Fibroblast of lung (primary cell): Measurements from ENCODE around the gene KCNH4. TPM values are rescaled to one million over a fixed set of nuclear protein-coding genes. Genes with fewer than 3 reads are reported as not detected.

Source experiments
- DNase-seq, 2 donors: peaks; one replicate each; pipeline versions ENCODE4 v3.0.0 to v3.0.0-alpha.2; 2010; ENCODE audit warnings: low read depth in 2 of 2
- H2AFZ ChIP-seq: 2 replicates; pipeline ENCODE4 v1.5.1; 2012; ENCODE audit warnings: low read length, control low read depth, inconsistent platforms
- H3K27ac ChIP-seq: 2 replicates; pipeline ENCODE4 v1.5.1; 2011; ENCODE audit warnings: low read length, control low read depth; ENCODE audit not compliant: insufficient read depth
- H3K27me3 ChIP-seq: 2 replicates; pipeline ENCODE4 v1.5.1; 2011; ENCODE audit warnings: mild to moderate bottlenecking, low read length; ENCODE audit not compliant: control insufficient read depth, insufficient read depth
- H3K36me3 ChIP-seq: 2 replicates; pipeline ENCODE4 v1.5.1; 2011; ENCODE audit warnings: low read length; ENCODE audit not compliant: control insufficient read depth, insufficient read depth
- H3K4me1 ChIP-seq: 2 replicates; pipeline ENCODE4 v1.5.1; 2011; ENCODE audit warnings: low read length; ENCODE audit not compliant: control insufficient read depth, insufficient read depth; ENCODE audit errors: extremely low read depth
- H3K4me2 ChIP-seq: 2 replicates; pipeline ENCODE4 v1.5.1; 2011; ENCODE audit warnings: low read length, control low read depth; ENCODE audit not compliant: insufficient read depth; ENCODE audit errors: extremely low read depth
- H3K4me3 ChIP-seq, 4 experiments: fragments of 200-600 bp in 1 of 4; sonication (generic) in 1 of 4; replicated peaks in 1 of 4; 2 replicates each; pipeline ENCODE4 v1.5.1; 2011 to 2016; ENCODE audit warnings: low read length in 4 of 4, low read depth in 3 of 4, mild to moderate bottlenecking in 3 of 4, control low read depth in 2 of 4, inconsistent platforms in 1 of 4, mixed read lengths in 1 of 4; ENCODE audit not compliant: insufficient read depth in 1 of 4; ENCODE audit errors: control extremely low read depth in 1 of 4
- H3K79me2 ChIP-seq: 2 replicates; pipeline ENCODE4 v1.5.1; 2012; ENCODE audit warnings: mild to moderate bottlenecking, low read length, inconsistent platforms; ENCODE audit not compliant: control insufficient read depth, insufficient read depth
- H3K9ac ChIP-seq: 2 replicates; pipeline ENCODE4 v1.5.1; 2011; ENCODE audit warnings: mild to moderate bottlenecking, low read length, control low read depth; ENCODE audit not compliant: insufficient read depth
- H3K9me3 ChIP-seq: 2 replicates; pipeline ENCODE4 v1.5.1; 2012; ENCODE audit warnings: low read depth, low read length; ENCODE audit not compliant: control insufficient read depth, insufficient read depth
- H4K20me1 ChIP-seq: 2 replicates; pipeline ENCODE4 v1.5.1; 2011; ENCODE audit warnings: low read length; ENCODE audit not compliant: control insufficient read depth, insufficient read depth; ENCODE audit errors: extremely low read depth
- EZH2 ChIP-seq: IDR thresholded peaks from 2 replicates; pipeline ENCODE4 v1.5.1; 2012; ENCODE audit warnings: low read length, control low read depth, mild to moderate bottlenecking; ENCODE audit errors: missing control alignments
- polyA plus RNA-seq, 2 donors: library from polyadenylated mRNA; depleted of rRNA in 1 of 2; stranded (reverse) in 1 of 2; unstranded in 1 of 2; fragments of >200 nt; gene quantifications; 2 replicates each; pipeline ENCODE4 v1.2.1, GENCODE V29; 2011 to 2012; ENCODE audit warnings: missing spikeins in 1 of 2
- total RNA-seq: library from RNA; depleted of rRNA; stranded (reverse); fragments of >200 nt; gene quantifications from 2 replicates; pipeline ENCODE4 v1.2.1, GENCODE V29; 2014
- TF ChIP-seq, protein P1 (sequence below), 2 donors: IDR thresholded peaks in 1 of 2; conservative IDR thresholded peaks in 1 of 2; 1 replicate in 1 of 2; 2 replicates in 1 of 2; pipeline ENCODE4 v1.5.1; 2011 to 2012; ENCODE audit warnings: low read length in 2 of 2, control low read depth in 1 of 2, inconsistent platforms in 1 of 2, low read depth in 1 of 2, mild to moderate bottlenecking in 1 of 2

The KCNH4 gene
- total and polyA plus RNA-seq, 2 donors (not counting 1 experiment from before 2014, with no cell fraction given) = 0.03 TPM; not detected in 1

DNA sequence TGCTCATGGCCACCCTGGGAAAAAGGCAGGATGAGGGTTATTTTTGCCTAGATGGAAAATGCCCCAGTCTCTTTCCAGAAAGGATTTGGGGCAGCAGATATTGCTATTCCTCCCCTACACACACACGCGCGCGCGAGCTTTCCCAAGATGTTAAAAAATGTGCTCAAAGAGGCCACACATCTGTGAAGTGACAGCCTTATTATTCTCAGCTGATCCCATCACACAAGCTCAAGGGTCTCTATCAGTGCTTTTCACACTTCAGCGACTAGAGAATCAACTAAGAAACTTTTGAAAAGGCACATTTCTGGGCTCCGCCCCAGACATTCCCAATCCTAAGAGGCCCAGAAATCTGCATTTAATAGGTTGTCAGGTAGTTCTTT is 20.4 kb downstream of the KCNH4 start:
- Histone ChIP-seq H2AFZ (no peak overlapping the region), H3K36me3 (no peaks in the 10 kb centered on the region), H3K27ac (no peak overlapping the region), H4K20me1 (no peaks in the 10 kb centered on the region), H3K4me2 (no peak overlapping the region), H3K9ac (no peak overlapping the region), H3K79me2 (no peaks in the 10 kb centered on the region), H3K9me3 (no peaks in the 10 kb centered on the region), H3K27me3 (no peaks in the 10 kb centered on the region), H3K4me3 (no peak overlapping the region), H3K4me1 (no peaks in the 10 kb centered on the region)
- TF ChIP-seq, protein P1, sequence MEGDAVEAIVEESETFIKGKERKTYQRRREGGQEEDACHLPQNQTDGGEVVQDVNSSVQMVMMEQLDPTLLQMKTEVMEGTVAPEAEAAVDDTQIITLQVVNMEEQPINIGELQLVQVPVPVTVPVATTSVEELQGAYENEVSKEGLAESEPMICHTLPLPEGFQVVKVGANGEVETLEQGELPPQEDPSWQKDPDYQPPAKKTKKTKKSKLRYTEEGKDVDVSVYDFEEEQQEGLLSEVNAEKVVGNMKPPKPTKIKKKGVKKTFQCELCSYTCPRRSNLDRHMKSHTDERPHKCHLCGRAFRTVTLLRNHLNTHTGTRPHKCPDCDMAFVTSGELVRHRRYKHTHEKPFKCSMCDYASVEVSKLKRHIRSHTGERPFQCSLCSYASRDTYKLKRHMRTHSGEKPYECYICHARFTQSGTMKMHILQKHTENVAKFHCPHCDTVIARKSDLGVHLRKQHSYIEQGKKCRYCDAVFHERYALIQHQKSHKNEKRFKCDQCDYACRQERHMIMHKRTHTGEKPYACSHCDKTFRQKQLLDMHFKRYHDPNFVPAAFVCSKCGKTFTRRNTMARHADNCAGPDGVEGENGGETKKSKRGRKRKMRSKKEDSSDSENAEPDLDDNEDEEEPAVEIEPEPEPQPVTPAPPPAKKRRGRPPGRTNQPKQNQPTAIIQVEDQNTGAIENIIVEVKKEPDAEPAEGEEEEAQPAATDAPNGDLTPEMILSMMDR (conservative IDR thresholded peaks at IDR 0.05 in 1 of 2, IDR thresholded peaks at IDR 0.05 in 1 of 2; ENCODE audit: low read depth in 1 of 2, low read length in 2 of 2) = no peak
- no peak for TF ChIP-seq EZH2
- no peak for DNase-seq

DNA sequence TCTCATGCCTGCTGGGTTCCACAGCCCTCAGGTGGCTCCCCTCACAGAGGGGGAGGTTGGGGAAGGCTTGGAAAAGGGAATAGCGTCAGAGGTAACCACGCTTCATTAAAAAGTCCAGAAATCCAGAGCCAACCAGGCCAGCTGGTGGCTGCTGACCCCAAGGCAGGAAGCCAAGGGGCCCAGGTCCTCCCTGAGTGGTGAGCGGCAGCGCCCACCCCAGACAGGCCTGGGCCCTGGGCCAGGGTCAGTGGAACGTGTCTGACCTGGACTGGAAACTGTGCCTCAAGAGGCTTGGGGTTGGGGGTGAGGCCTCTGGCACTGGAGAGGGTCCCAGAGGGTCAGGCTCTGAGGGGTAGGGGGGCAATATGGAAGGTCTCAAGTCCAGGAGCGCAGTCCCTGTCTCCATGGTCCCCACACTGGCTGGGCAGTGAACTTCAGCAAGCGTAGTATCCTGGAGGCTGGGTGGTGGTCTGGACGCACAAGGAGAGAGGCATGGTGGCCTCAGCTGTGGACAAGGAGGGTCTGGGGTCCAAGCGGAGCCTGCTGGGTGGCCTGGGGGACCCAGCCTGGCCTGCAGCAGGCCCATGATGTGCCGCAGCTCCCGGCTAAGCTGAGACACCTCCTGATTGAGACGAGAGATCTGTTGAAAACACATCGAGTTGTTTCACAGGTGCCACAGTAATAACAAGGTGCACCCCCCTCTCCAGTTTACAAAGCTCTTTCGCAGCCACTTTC is 21.0 kb downstream of the KCNH4 start:
- no peaks in the 10 kb centered on the region for H3K79me2 ChIP-seq
- TF ChIP-seq EZH2 = no peak
- TF ChIP-seq, protein P1 (conservative IDR thresholded peaks at IDR 0.05 in 1 of 2, IDR thresholded peaks at IDR 0.05 in 1 of 2; ENCODE audit: low read depth in 1 of 2, low read length in 2 of 2) = no peak
- H3K9me3 ChIP-seq = no peaks in the 10 kb centered on the region
- H3K27ac ChIP-seq = no peak overlapping the region
- no peaks in the 10 kb centered on the region for H3K4me1 ChIP-seq
- H3K9ac ChIP-seq = no peak overlapping the region
- H3K4me3 ChIP-seq = no peak overlapping the region
- H3K27me3 ChIP-seq = no peaks in the 10 kb centered on the region
- no peak for DNase-seq
- H4K20me1 ChIP-seq = no peaks in the 10 kb centered on the region
- H3K36me3 ChIP-seq = no peaks in the 10 kb centered on the region
- H2AFZ ChIP-seq = no peak overlapping the region
- no peak overlapping the region for H3K4me2 ChIP-seq

DNA sequence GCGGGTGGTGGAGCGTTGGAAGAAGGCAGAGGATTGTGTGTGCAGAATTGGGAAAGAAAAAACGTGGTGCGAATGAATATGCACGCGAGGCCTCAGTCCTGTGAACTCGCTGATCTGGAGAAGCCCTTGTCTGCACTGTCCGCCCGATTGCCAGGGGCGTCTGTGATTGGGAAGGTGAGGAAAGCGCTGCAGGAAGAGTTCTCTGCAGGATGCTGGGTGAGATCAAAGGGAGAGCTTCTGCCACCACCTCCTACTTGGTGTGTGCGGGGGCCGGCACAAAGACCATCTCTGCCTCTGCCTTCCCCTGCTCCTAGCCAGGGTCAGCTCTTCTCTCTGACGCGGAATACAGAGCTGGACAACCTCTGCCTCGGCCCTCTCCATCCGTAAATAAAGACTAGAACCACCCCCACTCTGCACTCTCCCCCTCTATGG is 25.3 kb downstream of the KCNH4 start:
- no peaks in the 10 kb centered on the region for H3K36me3 ChIP-seq
- H3K4me2 ChIP-seq = peak overlapping the region; percentile 45
- peak overlapping the region; percentile 31 to 100 (median 47) for H3K4me3 ChIP-seq
- peaks cover 2% of the 10 kb centered on the region for H4K20me1 ChIP-seq
- peaks cover 37% of the 10 kb centered on the region for H3K79me2 ChIP-seq
- H2AFZ ChIP-seq = peak overlapping the region; percentile 67
- DNase-seq = no peak
- H3K4me1 ChIP-seq = peaks cover 7% of the 10 kb centered on the region
- H3K9me3 ChIP-seq = no peaks in the 10 kb centered on the region
- no peaks in the 10 kb centered on the region for H3K27me3 ChIP-seq
- H3K27ac ChIP-seq = no peak overlapping the region
- peak overlapping the region; percentile 17 for H3K9ac ChIP-seq
- TF ChIP-seq EZH2 = no peak
- TF ChIP-seq, protein P1 (conservative IDR thresholded peaks at IDR 0.05 in 1 of 2, IDR thresholded peaks at IDR 0.05 in 1 of 2; ENCODE audit: low read depth in 1 of 2, low read length in 2 of 2) = no peak
